Measurements from ENCODE around the gene CORO1C. TPM values are rescaled to one million over a fixed set of nuclear protein-coding genes. Genes with fewer than 3 reads are reported as not detected.

CORO1C gene
- total RNA-seq, 4 donors from 2014 or later, result 68.1 to 153 (median 128) TPM

GRCh38 chr12:108678104-108678730 is 53.1 kb downstream of the CORO1C start:
- H3K4me1 ChIP-seq, result peaks cover 0 to 23% (median 7%) of the 10 kb centered on the region in 4 donors
- DNase-seq, result no peak
- peaks cover 0 to 4% (median 2%) of the 10 kb centered on the region in 4 donors for H3K36me3 ChIP-seq
- TF ChIP-seq POLR2A (IDR thresholded peaks at IDR 0.05), result no peak
- no peak for TF ChIP-seq POLR2AphosphoS5 (IDR thresholded peaks at IDR 0.05)
- TF ChIP-seq CTCF (IDR thresholded peaks at IDR 0.05), result no peak
- TF ChIP-seq EP300 (IDR thresholded peaks at IDR 0.05; ENCODE audit: low read depth), result no peak
- in situ Hi-C loops (cut with MboI; ENCODE audit: low pct_ligation_motif_present in 1 of 4, low pct_unique_long_range_greater_than_20kb in 1 of 4, low sequenced_read_pairs in 3 of 4) (no loop called here), intact Hi-C loops (cut with DNase I; ENCODE audit: low total_unique reads) (no loop called here)
- WGBS, 2 donors (ENCODE audit: low coverage in 1 of 2), result 59 to 80% methylated on average over 6 to 9 of the region's 9 CpGs
- H3K4me3 ChIP-seq, result no peak overlapping the region
- peak overlapping the region; percentile 18 to 87 (median 44) for H3K27ac ChIP-seq
- H3K9me3 ChIP-seq, result no peaks in the 10 kb centered on the region
- no peaks in the 10 kb centered on the region for H3K27me3 ChIP-seq

- WGBS, 2 donors (ENCODE audit: low coverage in 1 of 2), result 82 to 93% methylated on average over 3 of the region's 3 CpGs
- in situ Hi-C loops (cut with MboI; ENCODE audit: low pct_ligation_motif_present in 1 of 4, low pct_unique_long_range_greater_than_20kb in 1 of 4, low sequenced_read_pairs in 3 of 4) (no loop called here), intact Hi-C loops (cut with DNase I; ENCODE audit: low total_unique reads) (no loop called here)
- H3K36me3 ChIP-seq, result peaks cover 0 to 4% (median 2%) of the 10 kb centered on the region in 4 donors
- no peak overlapping the region for H3K4me3 ChIP-seq
- peaks cover 0 to 19% (median 6%) of the 10 kb centered on the region in 4 donors for H3K4me1 ChIP-seq
- H3K9me3 ChIP-seq, result no peaks in the 10 kb centered on the region
- TF ChIP-seq POLR2A (IDR thresholded peaks at IDR 0.05) (no peak), CTCF (IDR thresholded peaks at IDR 0.05) (no peak), EP300 (IDR thresholded peaks at IDR 0.05; ENCODE audit: low read depth) (no peak), POLR2AphosphoS5 (IDR thresholded peaks at IDR 0.05) (no peak)
- H3K27ac ChIP-seq, result peak overlapping the region; percentile 22 to 87 (median 54)
- DNase-seq, result no peak
- H3K27me3 ChIP-seq, result no peaks in the 10 kb centered on the region
Observed at GRCh38 chr12:108677381-108677780, 53.9 kb downstream of the CORO1C start.

GRCh38 chr12:108676707-108677106 is 54.6 kb downstream of the CORO1C start:
- no peak for TF ChIP-seq CTCF (IDR thresholded peaks at IDR 0.05)
- TF ChIP-seq POLR2A (IDR thresholded peaks at IDR 0.05), result no peak
- no peak for TF ChIP-seq POLR2AphosphoS5 (IDR thresholded peaks at IDR 0.05)
- no peak for TF ChIP-seq EP300 (IDR thresholded peaks at IDR 0.05; ENCODE audit: low read depth)
- no peak for DNase-seq
- peak overlapping the region; percentile 30 to 87 (median 54) for H3K27ac ChIP-seq
- peaks cover 0 to 19% (median 4%) of the 10 kb centered on the region in 4 donors for H3K4me1 ChIP-seq
- intact Hi-C loops (cut with DNase I; ENCODE audit: low total_unique reads), result no loop called here
- H3K36me3 ChIP-seq, result peaks cover 0 to 4% (median 2%) of the 10 kb centered on the region in 4 donors
- no peaks in the 10 kb centered on the region for H3K27me3 ChIP-seq
- in situ Hi-C loops (cut with MboI; ENCODE audit: low pct_ligation_motif_present in 1 of 4, low pct_unique_long_range_greater_than_20kb in 1 of 4, low sequenced_read_pairs in 3 of 4), result no loop called here
- WGBS, 2 donors (ENCODE audit: low coverage in 1 of 2), result 81 to 89% methylated on average over 4 to 5 of the region's 5 CpGs
- H3K4me3 ChIP-seq, result no peak overlapping the region
- H3K9me3 ChIP-seq, result no peaks in the 10 kb centered on the region

- 67 to 92% methylated on average over 1 to 4 of the region's 4 CpGs for whole genome bisulfite sequencing, 2 donors (ENCODE audit: low coverage in 1 of 2)
Observed at GRCh38 chr12:108675792-108676191, 55.5 kb downstream of the CORO1C start.

More at GRCh38 chr12:108675792-108676191, 55.5 kb downstream of the CORO1C start:
- TF ChIP-seq CTCF (IDR thresholded peaks at IDR 0.05) (no peak), POLR2AphosphoS5 (IDR thresholded peaks at IDR 0.05) (no peak), POLR2A (IDR thresholded peaks at IDR 0.05) (no peak), EP300 (IDR thresholded peaks at IDR 0.05; ENCODE audit: low read depth) (no peak)
- H3K36me3 ChIP-seq, result peaks cover 0 to 4% (median 2%) of the 10 kb centered on the region in 4 donors
- H3K27me3 ChIP-seq, result no peaks in the 10 kb centered on the region
- peaks cover 0 to 13% (median 4%) of the 10 kb centered on the region in 4 donors for H3K4me1 ChIP-seq
- in situ Hi-C loops (cut with MboI; ENCODE audit: low pct_ligation_motif_present in 1 of 4, low pct_unique_long_range_greater_than_20kb in 1 of 4, low sequenced_read_pairs in 3 of 4) (no loop called here), intact Hi-C loops (cut with DNase I; ENCODE audit: low total_unique reads) (no loop called here)
- DNase-seq, result no peak
- H3K4me3 ChIP-seq, result no peak overlapping the region
- no peaks in the 10 kb centered on the region for H3K9me3 ChIP-seq
- peak overlapping the region; percentile 30 to 87 (median 54) for H3K27ac ChIP-seq

Data from transverse colon (tissue), 4 donors.